Measurements from ENCODE around the gene SLC35B2. TPM values are rescaled to one million over a fixed set of nuclear protein-coding genes. Genes with fewer than 3 reads are reported as not detected.
A peak's percentile ranks its signal among the peaks of the same experiment; 100 is the strongest.

SLC35B2 gene
- total and polyA plus RNA-seq, 9 of the 15 experiments (the other 6 are each of a cell fraction or from before 2014, with no cell fraction given) = 14.5 to 59.1 (median 47.1) TPM

DNA sequence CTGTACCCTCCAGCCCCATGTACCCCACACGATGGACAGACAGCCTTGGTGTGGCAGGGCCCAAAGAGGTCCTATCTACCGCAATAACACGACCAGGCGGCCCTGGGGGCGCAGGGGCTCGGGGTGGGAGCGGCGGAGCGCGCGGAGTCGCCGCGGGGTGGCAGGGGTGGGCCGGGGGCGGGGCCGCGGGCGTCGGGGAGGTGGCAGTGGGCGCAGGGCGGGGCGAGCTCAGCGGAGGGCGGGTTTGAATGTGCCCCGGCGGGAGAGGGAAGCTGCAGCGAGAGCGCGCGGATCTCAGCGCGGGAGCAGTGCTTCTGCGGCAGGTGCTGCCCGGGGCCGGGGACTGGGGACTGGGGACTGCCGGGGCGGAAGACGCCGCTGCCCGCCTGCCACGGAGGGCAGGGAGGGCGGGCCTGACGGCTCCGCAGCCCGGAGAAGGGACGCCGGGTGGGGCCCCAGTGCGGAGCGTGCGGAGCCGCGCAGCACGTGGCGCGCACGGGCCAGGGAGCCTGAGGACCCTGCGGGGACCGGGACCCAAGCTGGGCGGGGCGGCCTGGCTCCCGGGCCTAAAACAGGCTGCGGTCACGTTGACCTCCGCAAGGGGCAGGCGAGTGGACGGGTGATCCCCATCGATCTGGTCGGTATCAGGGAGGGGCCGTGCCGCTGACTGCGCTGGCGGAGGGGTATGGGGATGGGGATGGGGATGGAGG, 33.9 kb downstream of the SLC35B2 start, which contains the start of gene SLC29A1 (continued):
- TF ChIP-seq, protein P1, sequence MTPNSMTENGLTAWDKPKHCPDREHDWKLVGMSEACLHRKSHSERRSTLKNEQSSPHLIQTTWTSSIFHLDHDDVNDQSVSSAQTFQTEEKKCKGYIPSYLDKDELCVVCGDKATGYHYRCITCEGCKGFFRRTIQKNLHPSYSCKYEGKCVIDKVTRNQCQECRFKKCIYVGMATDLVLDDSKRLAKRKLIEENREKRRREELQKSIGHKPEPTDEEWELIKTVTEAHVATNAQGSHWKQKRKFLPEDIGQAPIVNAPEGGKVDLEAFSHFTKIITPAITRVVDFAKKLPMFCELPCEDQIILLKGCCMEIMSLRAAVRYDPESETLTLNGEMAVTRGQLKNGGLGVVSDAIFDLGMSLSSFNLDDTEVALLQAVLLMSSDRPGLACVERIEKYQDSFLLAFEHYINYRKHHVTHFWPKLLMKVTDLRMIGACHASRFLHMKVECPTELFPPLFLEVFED (CRISPR knock-in tag; conservative IDR thresholded peaks at IDR 0.05) = no peak
- TF ChIP-seq BHLHE40 (IDR thresholded peaks at IDR 0.05; ENCODE audit: low read length) (peak; percentile 97), SUPT5H (IDR thresholded peaks at IDR 0.05) (0 out of 2 replicates have a peak, but pooled peaks have one; percentile 51), PYGO2 (tag; IDR thresholded peaks at IDR 0.05) (no peak), ZNF77 (CRISPR knock-in tag; IDR thresholded peaks at IDR 0.05) (no peak), MXI1 (IDR thresholded peaks at IDR 0.05; ENCODE audit: low read depth, low read length) (peak; percentile 79), SOX6 (IDR thresholded peaks at IDR 0.05) (peak; percentile 66), ZNF146 (CRISPR knock-in tag; IDR thresholded peaks at IDR 0.05; ENCODE audit: unreplicated experiment) (no peak), RBBP5 (IDR thresholded peaks at IDR 0.05; ENCODE audit: borderline replicate concordance, insufficient read depth, low read length, poor library complexity, severe bottlenecking) (peak; percentile 80), ZNF583 (CRISPR knock-in tag; IDR thresholded peaks at IDR 0.05) (no peak)
- TF ChIP-seq, protein P2, sequence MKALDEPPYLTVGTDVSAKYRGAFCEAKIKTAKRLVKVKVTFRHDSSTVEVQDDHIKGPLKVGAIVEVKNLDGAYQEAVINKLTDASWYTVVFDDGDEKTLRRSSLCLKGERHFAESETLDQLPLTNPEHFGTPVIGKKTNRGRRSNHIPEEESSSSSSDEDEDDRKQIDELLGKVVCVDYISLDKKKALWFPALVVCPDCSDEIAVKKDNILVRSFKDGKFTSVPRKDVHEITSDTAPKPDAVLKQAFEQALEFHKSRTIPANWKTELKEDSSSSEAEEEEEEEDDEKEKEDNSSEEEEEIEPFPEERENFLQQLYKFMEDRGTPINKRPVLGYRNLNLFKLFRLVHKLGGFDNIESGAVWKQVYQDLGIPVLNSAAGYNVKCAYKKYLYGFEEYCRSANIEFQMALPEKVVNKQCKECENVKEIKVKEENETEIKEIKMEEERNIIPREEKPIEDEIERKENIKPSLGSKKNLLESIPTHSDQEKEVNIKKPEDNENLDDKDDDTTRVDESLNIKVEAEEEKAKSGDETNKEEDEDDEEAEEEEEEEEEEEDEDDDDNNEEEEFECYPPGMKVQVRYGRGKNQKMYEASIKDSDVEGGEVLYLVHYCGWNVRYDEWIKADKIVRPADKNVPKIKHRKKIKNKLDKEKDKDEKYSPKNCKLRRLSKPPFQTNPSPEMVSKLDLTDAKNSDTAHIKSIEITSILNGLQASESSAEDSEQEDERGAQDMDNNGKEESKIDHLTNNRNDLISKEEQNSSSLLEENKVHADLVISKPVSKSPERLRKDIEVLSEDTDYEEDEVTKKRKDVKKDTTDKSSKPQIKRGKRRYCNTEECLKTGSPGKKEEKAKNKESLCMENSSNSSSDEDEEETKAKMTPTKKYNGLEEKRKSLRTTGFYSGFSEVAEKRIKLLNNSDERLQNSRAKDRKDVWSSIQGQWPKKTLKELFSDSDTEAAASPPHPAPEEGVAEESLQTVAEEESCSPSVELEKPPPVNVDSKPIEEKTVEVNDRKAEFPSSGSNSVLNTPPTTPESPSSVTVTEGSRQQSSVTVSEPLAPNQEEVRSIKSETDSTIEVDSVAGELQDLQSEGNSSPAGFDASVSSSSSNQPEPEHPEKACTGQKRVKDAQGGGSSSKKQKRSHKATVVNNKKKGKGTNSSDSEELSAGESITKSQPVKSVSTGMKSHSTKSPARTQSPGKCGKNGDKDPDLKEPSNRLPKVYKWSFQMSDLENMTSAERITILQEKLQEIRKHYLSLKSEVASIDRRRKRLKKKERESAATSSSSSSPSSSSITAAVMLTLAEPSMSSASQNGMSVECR (CRISPR knock-in tag; IDR thresholded peaks at IDR 0.05) = peak; percentile 75
- TF ChIP-seq, protein P3, sequence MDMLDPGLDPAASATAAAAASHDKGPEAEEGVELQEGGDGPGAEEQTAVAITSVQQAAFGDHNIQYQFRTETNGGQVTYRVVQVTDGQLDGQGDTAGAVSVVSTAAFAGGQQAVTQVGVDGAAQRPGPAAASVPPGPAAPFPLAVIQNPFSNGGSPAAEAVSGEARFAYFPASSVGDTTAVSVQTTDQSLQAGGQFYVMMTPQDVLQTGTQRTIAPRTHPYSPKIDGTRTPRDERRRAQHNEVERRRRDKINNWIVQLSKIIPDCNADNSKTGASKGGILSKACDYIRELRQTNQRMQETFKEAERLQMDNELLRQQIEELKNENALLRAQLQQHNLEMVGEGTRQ (CRISPR knock-in tag; IDR thresholded peaks at IDR 0.05) = peak; percentile 51; the same call in 1 of the 2 replicates
- TF ChIP-seq, protein P4, sequence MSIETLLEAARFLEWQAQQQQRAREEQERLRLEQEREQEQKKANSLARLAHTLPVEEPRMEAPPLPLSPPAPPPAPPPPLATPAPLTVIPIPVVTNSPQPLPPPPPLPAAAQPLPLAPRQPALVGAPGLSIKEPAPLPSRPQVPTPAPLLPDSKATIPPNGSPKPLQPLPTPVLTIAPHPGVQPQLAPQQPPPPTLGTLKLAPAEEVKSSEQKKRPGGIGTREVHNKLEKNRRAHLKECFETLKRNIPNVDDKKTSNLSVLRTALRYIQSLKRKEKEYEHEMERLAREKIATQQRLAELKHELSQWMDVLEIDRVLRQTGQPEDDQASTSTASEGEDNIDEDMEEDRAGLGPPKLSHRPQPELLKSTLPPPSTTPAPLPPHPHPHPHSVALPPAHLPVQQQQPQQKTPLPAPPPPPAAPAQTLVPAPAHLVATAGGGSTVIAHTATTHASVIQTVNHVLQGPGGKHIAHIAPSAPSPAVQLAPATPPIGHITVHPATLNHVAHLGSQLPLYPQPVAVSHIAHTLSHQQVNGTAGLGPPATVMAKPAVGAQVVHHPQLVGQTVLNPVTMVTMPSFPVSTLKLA (conservative IDR thresholded peaks at IDR 0.05) = peak; percentile 86 to 92
- TF ChIP-seq, protein P5, sequence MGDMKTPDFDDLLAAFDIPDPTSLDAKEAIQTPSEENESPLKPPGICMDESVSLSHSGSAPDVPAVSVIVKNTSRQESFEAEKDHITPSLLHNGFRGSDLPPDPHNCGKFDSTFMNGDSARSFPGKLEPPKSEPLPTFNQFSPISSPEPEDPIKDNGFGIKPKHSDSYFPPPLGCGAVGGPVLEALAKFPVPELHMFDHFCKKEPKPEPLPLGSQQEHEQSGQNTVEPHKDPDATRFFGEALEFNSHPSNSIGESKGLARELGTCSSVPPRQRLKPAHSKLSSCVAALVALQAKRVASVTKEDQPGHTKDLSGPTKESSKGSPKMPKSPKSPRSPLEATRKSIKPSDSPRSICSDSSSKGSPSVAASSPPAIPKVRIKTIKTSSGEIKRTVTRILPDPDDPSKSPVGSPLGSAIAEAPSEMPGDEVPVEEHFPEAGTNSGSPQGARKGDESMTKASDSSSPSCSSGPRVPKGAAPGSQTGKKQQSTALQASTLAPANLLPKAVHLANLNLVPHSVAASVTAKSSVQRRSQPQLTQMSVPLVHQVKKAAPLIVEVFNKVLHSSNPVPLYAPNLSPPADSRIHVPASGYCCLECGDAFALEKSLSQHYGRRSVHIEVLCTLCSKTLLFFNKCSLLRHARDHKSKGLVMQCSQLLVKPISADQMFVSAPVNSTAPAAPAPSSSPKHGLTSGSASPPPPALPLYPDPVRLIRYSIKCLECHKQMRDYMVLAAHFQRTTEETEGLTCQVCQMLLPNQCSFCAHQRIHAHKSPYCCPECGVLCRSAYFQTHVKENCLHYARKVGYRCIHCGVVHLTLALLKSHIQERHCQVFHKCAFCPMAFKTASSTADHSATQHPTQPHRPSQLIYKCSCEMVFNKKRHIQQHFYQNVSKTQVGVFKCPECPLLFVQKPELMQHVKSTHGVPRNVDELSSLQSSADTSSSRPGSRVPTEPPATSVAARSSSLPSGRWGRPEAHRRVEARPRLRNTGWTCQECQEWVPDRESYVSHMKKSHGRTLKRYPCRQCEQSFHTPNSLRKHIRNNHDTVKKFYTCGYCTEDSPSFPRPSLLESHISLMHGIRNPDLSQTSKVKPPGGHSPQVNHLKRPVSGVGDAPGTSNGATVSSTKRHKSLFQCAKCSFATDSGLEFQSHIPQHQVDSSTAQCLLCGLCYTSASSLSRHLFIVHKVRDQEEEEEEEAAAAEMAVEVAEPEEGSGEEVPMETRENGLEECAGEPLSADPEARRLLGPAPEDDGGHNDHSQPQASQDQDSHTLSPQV (IDR thresholded peaks at IDR 0.05) = peak; percentile 75

Measured in K562 (cell line).